GM10266 (cell line): ENCODE results near the gene BLVRA.
A peak's percentile ranks its signal among the peaks of the same experiment; 100 is the strongest.

Experiments used
- DNase-seq: peaks from one replicate; pipeline ENCODE4 v3.0.0; 2012; ENCODE audit errors: extremely low spot score
- CTCF ChIP-seq: IDR thresholded peaks from 2 replicates; pipeline ENCODE4 v1.5.1; 2012; ENCODE audit warnings: mild to moderate bottlenecking, low read depth; ENCODE audit not compliant: control insufficient read depth, insufficient read depth; ENCODE audit errors: missing control alignments

The BLVRA gene

GRCh38 chr7:43752411-43752810 lies 6.1 kb upstream of the BLVRA start:
- no peak for DNase-seq
- no peak for TF ChIP-seq CTCF

- DNase-seq = no peak
- TF ChIP-seq CTCF = no peak
These were observed 5.1 kb upstream of the BLVRA start for GRCh38 chr7:43753271-43753810.

GRCh38 chr7:43753843-43754242 lies 4.6 kb upstream of the BLVRA start:
- no peak for TF ChIP-seq CTCF
- no peak for DNase-seq

GRCh38 chr7:43754596-43754995 lies 3.9 kb upstream of the BLVRA start:
- no peak for DNase-seq
- TF ChIP-seq CTCF = no peak

GRCh38 chr7:43756368-43757072 lies 2.0 kb upstream of the BLVRA start:
- no peak for TF ChIP-seq CTCF
- DNase-seq = peak; percentile 37

- no peak for TF ChIP-seq CTCF
- no peak for DNase-seq
These were observed 1.3 kb upstream of the BLVRA start for GRCh38 chr7:43757073-43757720.
